GM12801 (cell line): ENCODE data around the gene VPS13D.

Experiments
- TF ChIP-seq, protein P1 (sequence below): IDR thresholded peaks from one replicate; pipeline ENCODE4 v1.5.1; 2011; ENCODE audit warnings: control low read depth; ENCODE audit not compliant: insufficient read length; ENCODE audit errors: extremely low read depth

The VPS13D gene

GRCh38 chr1:12530462-12531178 lies 300.8 kb downstream of the VPS13D start:
- TF ChIP-seq, protein P1, sequence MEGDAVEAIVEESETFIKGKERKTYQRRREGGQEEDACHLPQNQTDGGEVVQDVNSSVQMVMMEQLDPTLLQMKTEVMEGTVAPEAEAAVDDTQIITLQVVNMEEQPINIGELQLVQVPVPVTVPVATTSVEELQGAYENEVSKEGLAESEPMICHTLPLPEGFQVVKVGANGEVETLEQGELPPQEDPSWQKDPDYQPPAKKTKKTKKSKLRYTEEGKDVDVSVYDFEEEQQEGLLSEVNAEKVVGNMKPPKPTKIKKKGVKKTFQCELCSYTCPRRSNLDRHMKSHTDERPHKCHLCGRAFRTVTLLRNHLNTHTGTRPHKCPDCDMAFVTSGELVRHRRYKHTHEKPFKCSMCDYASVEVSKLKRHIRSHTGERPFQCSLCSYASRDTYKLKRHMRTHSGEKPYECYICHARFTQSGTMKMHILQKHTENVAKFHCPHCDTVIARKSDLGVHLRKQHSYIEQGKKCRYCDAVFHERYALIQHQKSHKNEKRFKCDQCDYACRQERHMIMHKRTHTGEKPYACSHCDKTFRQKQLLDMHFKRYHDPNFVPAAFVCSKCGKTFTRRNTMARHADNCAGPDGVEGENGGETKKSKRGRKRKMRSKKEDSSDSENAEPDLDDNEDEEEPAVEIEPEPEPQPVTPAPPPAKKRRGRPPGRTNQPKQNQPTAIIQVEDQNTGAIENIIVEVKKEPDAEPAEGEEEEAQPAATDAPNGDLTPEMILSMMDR: no peak

GRCh38 chr1:12531179-12531499 lies 301.3 kb downstream of the VPS13D start:
- TF ChIP-seq, protein P1: no peak

DNA sequence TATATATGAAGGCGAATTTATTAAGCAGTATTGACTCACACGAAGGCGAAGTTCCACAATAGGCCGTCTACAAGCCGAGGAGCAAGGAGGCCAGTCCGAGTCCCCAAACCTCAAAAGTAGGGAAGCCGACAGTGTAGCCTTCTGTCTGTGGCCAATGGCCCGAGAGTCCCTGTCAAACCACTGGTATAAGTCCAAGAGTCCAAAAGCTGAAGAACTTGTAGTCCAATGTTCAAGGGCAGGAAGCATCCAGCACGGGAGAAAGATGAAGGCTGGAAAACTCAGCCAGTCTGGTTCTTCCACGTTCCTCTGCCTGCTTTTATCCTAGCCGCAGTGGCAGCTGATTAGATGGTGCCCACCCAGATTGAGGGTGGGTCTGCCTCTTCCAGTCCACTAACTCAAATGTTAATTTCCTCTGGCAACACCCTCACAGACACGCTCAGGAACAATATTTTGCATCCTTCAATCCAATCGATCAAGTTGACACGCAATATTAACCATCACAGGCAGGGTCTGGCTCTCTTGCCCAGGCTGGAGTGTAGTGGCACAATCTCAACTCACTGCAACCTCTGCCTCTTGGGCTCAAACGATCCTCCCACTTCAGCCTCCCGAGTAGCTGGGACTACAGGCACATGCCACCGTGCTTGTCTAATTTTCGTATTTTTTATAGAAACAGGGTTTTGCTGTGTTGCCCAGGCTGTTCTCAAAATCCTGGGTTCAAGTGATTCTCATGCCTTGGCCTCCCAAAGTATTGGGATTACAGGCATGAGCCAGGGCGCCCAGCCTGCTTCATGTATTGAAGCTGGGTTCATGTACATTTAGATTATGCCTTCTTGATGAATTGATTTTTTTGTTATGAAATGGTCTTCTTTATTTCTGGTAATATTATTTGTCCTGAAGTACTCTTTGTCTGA lies 302.8 kb downstream of the VPS13D start:
- TF ChIP-seq, protein P1: no peak

- TF ChIP-seq, protein P1: no peak
Observed at GRCh38 chr1:12536023-12536639, 306.3 kb downstream of the VPS13D start.

- TF ChIP-seq, protein P1: no peak
Observed at GRCh38 chr1:12537294-12537693, 307.5 kb downstream of the VPS13D start.

DNA sequence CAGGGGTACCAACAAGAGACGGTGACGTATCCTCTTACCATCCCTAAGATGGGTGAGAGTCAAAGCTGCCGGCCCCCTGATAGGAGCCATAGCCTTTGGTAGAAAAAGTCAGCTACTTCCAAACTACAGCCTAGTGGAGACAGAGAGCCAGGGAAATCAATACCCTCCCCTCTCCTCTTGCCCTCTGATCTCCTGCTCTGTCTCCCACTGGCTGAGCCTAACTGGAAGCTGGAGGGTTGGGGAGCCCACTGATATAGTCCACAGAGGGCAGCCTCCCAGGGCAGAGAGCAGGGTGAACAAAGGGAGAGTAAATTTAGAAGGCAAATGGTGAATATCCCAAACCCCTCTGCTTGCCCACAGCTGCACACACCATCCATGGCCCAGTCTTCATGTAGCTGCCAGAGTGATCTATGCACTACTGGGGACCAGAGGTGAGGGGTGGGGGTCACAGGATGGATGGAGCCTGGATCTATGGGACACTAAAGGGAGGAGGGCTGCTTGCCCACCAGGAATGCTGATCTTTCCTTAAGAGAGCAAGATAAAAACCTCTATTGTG lies 308.2 kb downstream of the VPS13D start:
- TF ChIP-seq, protein P1: no peak

- TF ChIP-seq, protein P1: no peak
Observed at GRCh38 chr1:12539320-12539704, 309.5 kb downstream of the VPS13D start.
